ENCODE data around the gene NBAS.
"Not testable (repeated sequence)": the region's sequence is repeated elsewhere in the genome, so short reads cannot be mapped to it uniquely, and the experiment has no call there.

Gene NBAS

DNA sequence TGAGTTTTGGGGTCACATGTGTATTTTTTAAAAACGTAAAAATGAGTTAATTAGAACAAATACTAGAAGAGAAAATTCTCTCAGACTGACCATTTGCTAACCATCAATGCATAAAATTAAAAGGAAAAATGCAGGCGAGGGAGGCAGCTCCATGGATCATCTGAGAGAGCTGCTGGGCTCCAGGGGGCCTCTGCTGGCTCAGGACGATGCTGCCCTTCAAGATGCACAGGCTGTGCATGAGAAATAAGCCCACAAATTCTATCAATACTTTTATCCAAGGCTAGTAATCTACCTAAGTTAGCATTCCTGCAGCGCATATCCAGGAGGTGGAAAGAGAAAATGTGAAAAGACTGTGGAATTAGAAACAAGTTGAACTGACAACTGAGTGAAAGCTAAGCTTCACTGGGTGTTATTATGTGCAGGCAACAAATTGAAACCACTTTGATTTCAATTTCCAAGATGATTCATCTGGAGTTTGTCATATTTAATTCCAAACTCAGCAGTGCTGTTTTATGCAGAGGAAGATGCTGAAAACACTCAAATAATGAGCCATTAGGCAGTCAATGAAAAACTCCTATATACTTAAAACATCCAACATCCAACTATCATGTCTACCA, 261.1 kb downstream of the NBAS start:
- no peak for DNase-seq

DNA sequence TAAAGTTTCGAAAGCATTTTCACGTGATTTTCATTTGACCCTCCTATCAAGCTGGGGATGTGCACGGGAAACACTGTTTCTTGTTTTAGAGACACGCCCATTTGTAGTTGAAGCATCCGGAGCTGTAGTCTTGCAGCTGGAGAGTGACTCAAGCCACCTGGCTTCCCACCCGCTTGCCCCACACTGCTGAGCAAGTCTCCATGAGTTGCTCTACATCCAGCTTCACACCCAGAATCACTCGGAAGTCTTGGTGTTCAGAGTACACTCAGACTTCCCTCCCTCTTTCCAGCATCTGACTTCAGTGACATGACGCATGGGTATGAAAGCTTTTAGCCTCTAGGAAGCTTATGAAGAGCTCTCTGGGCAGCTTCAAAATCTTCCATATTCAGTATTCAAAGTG, 262.4 kb downstream of the NBAS start:
- DNase-seq: no peak

DNA sequence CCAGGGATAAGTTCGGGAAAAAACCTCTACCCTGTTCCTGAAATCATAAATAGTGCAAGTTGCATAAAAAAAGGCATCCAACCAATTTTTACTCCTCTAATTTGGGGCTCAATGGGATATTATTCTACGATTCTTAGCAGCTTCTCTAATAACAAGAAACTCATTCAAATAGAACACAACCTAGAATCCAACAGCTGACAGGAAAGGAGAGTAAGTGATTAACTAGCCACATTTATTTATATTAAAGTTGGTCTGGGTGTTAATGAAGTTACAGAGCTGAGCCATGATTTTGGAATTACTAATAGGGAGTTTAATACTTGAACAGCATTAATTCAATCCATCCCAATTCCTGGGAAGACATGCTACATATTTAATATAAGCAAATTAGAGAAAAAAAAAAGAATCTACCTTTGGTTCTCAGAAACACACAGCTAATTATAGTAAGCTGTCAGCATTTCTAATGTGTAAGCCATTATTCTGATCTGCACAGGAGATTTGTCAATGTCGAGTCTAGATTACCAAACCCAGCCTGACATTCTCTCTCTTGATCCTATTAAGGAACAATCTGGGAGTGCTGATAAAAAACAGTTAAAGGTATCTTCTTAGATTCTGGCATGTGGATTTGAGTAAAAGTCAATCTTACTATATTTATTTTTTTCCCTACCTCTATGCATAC, 267.7 kb downstream of the NBAS start:
- no peak for DNase-seq

DNA sequence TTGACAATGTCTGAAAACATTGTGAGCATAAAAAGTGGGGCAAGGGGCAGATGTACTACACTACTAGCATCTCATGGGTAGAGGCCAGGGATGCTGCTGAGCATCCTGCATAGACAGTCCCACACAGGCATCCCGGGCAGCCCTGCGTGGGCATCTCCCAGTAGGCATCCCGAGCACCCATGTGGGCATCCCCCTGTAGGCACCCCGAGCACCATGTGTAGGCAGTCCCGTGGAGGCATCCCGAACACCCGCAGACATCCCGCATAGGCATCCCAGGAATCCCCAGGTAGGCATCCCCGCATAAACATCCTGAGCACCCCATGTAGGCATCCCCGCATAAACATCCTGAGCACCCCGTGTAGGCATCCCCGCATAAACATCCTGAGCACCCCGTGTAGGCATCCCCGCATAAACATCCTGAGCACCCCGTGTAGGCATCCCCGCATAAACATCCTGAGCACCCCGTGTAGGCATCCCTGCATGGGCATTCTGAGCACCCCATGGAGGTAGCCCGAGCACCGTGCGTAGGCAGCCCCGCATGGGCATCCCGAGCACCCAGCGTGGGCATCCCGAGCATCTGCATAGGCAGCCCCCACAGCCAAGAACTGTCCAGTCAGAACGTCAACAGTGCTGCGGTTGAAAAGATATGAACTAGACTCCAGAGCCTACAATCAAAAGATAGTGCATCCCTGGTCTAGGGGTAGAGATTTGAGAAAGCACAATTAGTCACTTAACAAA, 273.5 kb downstream of the NBAS start:
- DNase-seq: no peak

DNA sequence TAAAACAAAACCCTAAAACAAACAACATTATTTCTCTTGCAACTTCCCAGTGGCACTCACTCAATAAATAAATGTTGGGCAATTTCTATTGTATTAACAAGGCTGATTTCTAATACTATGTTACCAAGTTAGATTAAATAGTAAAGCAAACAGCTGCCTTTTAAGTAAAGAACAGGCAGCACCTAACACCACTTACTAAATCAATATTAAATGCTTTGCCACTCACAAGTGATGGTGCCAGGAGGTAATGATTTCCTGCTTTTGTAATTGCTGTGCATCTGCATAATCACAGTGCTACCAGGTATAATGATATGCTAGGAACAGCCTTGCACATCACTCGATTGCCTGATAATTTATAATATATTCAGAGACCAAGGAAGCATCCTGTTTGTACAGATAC, 276.5 kb downstream of the NBAS start:
- no peak for DNase-seq

DNA sequence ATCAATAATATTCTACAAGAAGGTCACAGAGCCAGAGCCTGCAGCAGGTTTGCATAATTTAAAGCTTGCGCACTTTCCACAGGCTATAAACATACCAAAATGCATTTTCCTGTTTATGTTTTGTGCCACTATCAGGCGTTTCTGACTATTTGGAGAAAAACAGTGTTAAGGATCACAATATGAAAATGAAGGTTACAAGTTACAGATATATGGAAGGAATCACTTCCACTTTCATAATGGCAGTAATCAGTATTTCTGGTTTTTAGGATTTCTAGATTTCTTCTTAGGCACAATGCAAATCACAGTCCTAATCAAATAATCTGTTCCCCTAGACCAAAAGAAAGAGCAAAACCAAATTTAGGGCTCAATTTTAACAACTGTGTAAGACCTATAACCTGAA, 279.5 kb downstream of the NBAS start:
- DNase-seq: no peak

DNA sequence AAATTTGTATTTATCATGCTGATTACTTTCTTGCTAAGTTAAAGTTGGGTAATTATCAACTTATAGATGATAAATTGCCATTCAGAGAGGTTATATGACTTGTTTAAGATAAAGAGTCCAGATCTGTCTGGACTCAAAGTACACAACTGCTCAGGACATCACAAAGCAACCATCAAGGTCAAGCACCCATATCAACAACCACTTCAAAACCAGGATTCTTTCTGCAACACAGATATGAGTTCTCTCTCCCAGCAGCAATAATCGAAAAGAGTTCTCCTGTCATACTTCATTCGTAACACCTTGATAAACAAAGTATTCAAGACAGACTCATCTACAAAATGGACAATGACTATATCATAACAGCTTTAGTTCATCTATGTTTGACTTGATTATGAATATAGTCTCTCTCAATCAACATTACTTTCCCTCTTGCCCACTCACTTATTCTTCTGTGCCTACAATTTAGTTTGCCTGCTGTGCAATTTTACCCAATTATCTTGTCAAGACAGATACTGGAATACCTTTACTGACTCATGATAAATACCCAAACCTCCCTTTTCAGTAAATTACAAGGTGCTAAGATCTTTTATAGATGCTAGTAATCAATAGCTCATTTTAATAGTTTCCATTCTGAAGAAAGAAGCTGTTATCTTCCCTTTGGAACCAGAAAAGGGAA, 281.8 kb downstream of the NBAS start:
- no peak for DNase-seq

DNA sequence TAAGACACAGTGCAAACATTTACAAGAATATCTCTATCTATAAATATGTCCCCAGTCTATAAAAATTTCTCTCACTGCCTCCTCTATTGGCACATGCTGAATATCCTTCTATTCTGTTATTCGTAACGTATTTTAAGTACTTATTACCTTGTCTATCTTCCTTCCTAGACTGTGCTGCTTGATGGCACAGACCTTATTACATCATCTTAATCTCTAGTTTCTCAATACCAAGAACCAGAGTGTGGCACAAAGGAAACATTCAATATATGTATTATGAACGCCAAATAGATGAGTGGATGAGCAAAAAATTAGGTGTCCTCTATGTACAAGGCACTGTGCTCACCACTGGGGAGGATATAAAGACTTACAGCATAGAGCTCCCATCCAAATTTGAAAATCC, 282.8 kb downstream of the NBAS start:
- peak; percentile 9 for DNase-seq

DNA sequence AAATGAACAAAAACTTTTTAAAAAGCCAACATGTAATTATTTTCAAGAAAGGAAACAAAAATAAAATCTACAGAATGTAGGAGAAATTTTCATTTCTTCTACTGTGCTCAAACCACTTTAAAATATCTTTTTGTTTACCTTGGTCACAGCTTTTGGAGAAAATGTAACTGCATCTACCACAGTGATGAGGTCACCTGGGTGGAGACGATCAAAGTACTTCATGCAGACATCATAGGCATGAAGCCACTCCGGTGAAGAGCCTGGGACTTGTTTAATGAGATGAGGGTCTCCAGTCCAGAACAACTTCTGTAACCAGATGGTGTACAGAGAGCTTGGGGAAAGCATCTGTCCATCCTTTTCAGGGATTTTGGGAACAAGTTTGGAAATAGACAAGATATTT, 285.8 kb downstream of the NBAS start:
- no peak for DNase-seq

DNA sequence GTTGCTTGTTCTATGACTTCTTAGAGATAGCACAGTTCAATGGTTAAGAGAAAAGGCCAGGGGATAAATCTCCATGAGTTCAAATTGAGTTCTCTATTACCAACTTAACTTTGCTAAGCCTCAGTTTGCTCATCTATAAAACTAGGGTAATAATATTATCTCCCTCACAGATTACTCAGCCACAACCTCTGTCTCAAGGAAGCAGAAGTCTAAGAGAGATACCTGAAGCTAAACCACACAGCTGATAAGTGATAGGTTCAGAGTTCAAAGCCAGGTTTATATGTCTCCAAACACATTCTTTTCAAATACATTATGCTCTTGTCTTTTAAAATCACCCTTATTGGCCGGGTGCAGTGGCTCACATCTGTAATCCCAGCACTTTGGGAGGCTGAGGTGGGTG, 287.7 kb downstream of the NBAS start:
- no peak for DNase-seq

DNA sequence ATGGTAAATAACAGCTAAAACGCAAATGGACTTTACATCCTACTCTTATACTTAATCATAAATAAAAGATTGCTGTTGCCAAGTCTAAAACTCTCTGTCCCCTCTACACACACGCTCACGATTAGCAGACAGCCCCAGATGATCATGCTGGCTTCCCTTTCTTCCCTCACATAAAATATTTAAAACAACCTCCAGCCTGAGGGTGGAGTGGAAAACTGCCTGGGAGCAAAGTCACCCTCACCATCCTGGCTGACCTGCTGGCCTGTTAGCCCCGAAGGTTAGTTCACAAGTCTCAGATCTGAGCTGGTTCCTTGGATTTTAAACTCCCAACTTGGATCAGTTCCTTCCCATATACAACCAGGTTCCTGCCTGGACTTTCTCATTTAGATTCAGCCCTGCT, 288.2 kb downstream of the NBAS start:
- no peak for DNase-seq

DNA sequence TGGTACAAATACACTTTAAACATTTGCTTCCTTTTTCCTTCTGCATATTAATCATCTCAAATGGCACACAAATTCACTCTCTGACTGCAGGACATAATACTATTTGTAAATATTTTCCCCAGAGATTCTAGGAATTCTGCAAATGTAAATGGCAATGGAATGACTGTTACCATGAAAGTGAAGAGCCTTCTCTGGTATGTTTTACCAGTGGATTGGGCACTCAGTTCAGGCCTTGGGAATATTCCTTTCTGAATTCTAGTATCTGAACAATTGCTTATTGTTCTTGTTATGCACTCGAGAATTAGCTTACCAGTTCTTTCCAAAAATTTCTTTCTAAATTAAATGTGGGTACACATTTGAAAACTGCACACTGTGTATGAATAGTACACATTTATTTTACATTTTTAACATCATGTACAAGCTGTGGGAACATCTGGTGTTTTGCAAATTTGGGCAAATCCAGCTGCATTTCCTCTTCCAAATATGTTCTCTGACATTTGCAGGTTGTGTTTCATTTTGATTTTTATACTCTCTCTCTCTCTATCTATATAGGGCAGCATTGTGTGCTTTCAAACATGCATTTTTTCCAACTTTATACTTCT, 289.1 kb downstream of the NBAS start:
- no peak for DNase-seq

DNA sequence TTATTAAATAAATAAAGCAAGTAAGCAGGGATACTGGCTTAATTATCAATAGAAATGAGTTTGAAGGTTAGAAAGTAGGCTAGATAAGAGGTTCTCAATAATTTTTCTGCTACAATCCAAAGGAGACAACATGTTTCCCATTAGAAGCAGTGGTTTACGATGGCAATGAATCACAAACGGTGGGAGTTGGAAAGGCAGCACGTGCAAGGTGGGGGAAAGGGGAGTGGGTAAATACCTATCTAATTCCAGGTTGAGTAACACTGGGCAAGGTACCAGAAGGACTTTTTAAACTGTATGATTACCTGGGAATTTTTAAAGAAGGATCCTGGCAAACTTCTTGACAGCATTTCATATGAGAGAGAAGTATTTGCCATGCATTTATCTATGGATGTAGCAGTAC, 289.9 kb downstream of the NBAS start:
- no peak for DNase-seq

DNA sequence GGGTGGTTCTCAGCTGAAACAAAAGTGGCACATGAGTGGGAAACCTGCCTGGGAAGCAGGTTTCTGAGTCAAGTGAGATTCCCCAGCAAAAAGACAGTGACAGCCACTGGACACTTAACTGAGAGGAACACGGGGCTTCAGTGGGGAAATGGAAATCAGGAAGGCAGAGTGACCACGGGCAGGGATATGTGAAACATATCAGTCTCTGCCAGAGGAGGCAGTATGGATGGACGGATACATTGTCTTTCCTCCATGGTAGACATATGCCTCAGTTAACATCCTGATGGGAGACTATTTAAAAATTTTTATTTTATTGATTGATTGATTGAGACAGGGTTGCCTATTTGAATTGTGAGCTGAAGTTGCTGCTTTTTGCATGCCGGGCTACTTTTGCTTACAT, 292.1 kb downstream of the NBAS start:
- no peak for DNase-seq

DNA sequence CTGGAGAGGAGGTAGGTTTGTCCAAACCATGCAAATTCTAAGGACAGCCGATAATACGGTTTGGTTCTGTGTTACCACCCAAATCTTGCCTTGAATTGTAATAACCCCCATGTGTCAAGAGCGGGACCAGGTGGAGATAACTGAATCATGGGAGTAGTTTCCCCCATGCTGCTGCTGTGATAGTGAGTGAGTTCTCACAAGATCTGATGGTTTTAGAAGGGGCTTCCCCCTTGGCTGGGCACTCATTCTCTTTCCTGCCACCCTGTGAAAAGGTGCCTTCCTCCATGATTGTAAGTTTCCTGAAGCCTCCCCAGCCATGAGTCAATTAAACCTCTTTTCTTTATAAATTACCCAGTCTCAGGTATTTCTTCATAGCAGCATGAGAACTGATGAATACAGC, 295.2 kb downstream of the NBAS start:
- no peak for DNase-seq

DNA sequence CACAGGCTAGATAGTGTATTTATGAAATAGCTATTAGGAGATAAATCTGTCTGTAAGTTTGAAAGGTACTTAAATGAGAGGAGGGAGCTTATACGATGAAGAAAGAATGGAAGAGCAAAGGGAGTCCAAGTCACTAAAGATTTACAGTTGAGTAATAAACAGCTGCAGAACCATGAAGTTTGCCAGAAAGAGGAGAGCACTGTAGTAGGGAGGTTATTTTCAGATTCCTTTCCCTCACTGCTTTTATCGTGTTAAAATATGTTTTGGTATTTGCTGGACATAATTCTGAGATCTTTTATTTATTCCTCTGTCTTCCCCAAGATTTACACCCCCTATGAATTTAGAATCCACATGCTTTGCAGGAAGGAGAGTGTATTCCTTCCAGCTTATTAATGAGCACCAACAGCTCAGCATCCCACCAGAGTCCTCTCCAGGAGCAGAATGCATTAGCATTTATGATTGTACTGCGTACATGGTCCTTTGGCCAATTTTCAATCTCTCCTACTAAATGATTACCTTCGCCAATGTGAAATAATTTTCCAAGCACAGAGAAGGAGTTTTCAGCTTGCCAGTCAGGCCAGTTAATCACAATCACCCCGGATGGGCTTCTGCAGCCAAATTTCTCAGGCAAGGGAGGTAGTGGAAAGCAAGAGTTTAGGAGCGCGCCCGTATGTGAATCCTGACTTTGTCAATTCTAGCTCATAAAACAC, 297.0 kb downstream of the NBAS start:
- DNase-seq: no peak

DNA sequence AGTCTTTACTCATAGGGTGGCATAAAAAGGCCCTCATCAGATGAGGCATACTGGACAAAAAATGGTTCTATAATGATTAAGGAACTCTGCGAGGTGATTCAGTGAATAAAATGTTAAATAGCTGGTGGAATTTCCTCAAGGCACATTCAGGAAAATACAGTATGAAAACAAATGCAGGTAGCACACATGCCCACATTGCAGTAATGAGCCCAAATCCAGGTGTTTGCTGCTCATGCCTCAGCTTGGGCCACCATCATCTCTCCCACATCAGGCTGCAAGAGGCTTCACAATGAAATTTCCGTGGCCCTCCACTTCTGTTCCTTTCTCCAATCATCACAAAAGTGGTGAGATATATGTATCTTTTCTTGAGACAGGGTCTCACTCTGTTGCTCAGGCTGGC, 298.3 kb downstream of the NBAS start:
- DNase-seq: no peak

DNA sequence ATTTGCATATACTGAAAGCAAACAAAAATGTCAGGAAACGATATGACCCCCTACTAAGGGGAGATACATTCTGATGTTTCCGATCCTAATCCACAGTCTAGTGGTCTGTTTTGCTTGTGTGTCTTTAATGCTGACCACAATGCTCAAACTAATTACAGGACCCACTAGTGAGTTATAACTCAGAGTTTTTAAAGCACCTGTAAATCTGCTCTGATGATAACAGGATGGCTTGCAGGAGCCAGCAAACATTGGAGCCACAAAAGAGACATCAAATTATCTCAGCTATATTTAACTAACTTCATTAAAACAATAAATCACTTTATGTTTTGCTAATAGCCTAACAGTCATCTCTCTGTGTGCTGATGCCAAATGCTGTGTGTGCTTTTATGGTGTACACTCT, 300.3 kb downstream of the NBAS start:
- DNase-seq: no peak

DNA sequence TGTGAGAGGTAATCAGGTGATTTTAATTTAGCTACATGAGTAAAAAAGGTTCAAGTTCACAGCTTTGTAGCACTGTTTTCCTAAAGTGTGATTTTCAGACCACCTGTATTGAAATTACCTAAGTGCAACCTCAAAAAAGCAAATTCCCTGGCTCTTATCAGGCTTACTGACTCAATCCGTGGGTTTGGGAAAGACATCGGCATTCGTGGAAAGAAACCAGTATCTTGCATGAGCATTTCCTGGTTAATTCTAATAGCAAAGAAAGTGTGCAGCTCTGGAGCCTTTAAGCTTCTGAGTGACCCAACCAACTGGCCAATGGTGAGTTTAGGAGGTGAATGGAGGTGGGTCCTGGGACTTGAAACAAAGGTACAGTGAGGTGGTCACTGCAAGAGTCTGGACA, 300.9 kb downstream of the NBAS start:
- DNase-seq: no peak

DNA sequence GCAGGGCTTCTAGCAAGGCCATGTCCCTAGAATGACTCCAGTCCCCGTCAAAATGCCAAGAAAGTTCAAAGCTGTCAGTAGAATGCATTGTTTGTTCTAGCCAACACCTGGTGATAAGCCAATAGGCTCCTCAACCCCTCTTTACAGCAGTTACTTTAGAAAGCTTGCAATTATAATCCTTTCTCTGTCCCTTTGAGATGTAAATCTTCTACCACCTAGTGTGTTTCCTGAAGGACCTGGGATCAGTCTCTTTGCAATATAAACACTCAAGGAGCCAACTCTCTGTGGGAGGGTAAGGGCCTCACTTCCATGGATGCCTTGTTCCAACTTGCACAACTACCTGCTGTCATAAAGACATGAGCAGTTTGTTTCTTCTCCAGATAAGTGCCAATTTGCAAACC, 301.8 kb downstream of the NBAS start:
- DNase-seq: no peak

DNA sequence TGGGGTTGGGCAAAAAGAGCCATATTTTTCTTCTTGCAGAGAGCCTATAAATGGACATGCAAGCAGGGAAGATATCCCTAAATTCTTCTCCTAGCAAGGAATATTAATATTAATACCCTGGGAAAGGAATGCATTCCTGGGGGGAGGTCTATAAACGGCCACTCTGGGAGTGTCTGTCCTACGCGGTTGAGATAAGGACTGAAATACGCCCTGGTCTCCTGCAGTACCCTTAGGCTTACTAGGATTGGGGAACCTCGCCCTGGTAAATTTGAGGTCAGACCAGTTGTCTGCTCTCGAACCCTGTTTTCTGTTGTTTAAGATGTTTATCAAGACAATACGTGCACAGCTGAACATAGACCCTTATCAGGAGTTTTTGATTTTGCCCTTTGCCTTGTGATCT, 302.7 kb downstream of the NBAS start:
- DNase-seq: not testable (repeated sequence)

DNA sequence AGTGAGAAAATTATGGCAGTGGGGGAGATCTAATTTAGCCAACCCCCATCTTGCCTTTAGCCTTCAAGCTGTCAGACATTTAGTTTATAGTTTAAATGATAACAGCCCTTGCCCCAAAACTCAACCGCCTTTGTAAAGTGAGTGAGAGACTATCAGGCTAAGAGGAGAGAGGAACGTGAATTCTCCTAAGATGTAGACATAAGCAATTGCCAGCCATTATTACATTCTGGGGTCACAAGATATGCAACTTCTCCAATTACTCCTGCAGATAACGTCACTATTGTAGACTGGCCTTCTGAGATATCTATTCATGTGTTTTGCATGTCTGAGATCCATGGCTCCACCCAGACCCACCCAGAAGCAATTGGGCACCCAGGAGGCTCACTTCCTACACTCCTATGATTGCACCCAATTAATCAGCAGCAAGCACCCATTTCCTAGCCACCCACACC, 307.3 kb downstream of the NBAS start:
- no peak for DNase-seq

DNA sequence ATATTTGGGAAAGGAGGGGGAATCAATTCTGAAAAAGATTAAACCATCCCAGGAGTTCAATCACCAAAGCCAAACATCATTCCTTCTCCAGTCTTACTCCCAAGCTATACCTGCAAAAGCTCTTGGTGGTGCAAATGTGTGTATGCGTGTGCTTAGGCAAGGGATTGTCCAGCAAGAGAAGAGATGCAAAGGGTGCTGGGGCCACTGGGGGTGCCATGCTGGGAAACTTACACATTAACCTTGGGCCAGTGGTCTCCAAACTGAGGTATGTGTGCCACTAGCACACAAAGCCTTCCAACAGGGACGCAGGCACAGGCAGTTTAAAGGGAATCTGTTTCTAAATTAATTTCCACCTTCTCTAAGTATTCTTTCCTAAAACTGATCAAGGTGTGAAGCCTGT, 307.9 kb downstream of the NBAS start:
- no peak for DNase-seq
